Inflammatory macrophage treated with lipopolysaccharide for 4 hours (primary cell): ENCODE measurements around the gene AFDN.
A peak's percentile ranks its signal among the peaks of the same experiment; 100 is the strongest.

Source experiments
- DNase-seq: peaks from one replicate; pipeline ENCODE4 v3.0.0-alpha.2; 2020

Gene AFDN

DNA sequence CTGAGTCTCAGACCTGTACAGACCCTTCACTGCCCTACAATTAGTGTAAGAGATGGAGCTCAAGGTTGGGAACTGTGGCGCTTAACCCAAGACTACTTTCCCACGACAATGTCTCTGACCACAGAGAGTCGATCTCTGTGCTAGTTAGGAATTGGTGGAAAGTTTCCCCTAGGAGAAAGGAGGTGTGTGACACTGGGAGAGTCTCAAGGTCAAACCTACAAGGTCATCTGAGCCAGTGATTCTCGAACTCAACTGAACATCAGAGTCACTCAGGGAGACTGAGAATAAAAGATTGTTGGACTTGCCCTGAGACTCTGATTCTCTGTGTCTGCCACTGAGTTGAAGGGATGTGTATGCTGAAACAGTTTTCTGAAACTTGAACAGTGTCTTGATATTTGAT, 9.7 kb upstream of the AFDN start:
- no peak for DNase-seq

DNA sequence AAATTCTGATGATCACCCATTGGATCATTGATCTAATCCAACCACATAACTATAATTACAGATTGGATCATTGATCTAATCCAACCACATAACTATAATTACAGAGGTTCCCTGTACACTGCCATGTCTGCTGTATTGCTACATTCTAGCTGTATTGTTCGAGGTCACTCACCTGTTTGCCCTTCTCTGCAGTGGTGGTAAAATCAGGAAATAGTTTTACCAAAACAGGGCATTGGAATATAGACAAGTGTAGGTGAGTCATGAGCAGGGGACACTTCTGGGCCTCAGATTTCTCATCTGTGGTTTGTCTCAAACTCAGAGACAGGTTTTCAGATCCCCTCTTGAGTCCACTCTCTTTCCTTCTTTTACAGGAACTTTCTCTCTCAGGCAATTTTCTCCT, 9.0 kb upstream of the AFDN start:
- DNase-seq = no peak

DNA sequence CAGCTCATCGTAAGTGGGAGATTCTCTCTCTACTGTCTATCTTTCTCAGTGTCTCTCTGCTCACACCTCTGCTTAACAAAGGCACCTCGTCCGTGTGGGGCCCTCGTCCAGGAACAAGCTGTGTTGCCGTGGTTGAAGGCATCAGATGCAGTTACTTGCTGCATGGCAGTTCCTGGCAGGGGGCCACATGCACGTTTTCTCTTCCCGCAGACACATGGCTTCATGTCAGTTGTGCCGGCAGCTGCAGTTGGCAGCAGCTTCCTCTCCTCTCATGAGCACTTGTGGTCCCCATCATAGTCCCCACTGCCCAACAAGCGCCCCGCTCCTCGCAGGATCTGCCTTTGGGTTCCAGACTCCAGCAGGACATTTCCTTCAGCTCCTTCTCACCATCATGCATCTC, 7.1 kb upstream of the AFDN start:
- no peak for DNase-seq

DNA sequence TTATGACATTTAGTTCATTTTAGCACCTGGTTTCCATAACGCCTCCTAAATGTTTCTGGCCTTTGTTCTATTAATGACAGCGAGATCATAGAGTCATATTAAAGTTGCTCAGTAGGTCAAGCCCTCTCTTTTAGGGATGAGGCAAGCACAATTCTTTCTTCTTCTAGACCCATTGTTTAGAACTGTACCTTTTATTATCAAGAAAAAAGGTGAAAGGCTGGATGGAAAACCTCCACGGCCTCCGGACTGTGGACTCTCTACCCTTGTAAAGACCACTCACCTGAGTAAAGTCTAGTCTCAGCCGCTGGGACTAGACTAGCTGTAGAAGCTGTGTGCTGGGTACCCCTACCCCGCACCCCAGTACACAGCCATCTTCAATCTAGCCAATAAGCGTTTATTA, 6.0 kb upstream of the AFDN start:
- DNase-seq = no peak

DNA sequence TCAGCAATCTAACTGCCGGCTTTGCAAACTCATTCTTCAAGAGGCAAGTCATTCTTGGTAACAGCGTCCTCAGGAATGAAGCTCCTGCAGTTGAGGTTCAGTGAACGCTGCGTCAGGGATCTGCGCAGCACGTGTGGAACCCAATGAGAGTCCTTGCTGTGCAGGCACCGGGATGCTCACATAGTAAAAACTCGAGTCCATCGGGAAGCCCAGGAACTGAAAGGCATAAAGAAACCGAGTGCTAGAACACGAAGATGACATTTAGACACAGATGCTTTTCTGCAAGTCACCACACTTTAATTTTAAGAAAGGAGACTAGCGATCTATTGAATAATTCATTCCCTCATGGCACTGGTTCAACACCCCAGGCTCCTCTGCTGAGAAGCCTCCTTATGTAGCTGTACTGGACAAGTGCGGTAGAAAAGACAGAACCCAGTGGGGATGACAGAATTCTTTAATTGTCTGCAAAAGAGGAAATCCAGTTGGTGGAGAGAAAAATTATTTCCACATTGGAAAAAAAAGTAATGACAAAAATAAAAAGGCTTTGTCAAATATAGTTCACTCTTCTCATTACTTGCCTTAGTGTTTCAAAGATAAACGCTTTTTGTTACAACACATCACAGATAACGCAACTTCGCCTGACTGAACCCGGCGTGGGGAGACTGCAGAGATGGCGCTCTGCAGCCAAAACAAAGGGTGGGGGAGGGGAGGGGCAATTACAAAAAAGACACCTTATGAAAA, 1.9 kb upstream of the AFDN start:
- DNase-seq = no peak

DNA sequence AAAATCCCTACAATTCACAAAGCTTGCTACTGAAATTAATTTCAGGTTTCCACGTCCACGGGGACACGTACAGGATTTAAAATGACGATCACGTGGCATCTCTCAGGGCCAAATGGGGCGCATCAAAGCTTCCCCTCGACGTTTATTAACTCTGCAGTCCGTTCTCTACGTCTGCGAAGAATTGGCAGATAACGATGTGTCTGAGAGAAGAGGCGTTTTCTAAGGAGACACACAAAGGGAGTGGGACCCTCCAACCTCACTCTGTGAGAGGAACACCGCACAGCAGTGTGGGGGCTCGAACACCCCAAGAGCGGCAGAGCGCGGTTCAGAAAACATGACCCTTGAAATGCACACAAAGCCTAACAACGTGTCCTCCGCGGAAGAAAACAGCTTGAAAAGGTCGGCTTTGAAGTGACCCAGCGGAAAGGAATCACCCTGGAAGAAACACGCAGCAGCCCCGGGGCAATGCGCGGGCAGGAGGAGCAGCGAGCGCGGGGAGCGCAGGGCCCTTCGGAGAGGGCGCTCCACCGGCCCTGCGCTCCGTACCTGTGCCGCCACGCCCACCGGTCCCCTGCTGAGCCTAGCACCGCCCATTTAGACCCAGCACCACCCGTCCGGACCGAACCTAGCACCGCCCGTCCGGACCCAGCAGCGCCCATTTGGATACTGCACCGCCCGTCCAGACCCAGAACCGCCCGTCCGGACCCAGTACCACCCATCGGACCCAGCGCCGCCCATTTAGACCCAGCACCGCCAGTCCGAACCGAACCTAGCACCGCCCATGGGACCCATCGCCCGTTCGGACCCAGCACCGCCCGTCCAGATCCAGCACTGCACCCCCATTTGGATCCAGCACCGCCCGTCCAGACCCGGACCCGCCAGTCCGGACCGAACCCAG, 1.1 kb upstream of the AFDN start:
- no peak for DNase-seq

DNA sequence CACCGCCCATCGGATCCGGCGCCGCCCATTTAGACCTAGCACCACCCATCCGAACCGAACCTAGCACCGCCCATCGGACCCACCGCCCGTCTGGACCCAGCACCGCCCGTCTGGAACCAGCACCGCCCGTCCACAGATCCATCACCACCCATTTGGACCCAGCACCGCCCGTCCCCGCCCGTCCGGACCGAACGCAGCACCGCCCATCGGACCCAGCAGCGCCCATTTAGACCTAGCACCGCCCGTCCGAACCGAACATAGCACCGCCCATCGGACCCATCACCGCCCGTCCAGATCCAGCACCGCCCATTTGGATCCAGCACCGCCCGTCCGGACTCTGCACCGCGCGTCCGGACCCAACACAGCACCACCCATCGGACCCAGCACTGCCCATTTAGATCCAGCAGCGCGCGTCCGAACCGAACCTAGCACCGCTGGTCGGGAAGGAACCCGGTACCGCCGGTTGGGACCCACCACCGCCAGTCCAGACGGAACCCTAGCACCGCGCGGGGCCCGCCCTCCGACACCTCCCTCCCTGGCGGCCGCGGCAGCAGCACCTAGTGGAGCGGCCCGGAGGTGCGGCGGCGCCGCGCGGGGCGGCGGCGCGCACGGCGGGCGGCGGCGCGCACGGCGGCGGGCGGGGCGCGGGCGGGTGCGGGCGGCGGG, 348 bp upstream of the AFDN start:
- DNase-seq = peak; percentile 51

DNA sequence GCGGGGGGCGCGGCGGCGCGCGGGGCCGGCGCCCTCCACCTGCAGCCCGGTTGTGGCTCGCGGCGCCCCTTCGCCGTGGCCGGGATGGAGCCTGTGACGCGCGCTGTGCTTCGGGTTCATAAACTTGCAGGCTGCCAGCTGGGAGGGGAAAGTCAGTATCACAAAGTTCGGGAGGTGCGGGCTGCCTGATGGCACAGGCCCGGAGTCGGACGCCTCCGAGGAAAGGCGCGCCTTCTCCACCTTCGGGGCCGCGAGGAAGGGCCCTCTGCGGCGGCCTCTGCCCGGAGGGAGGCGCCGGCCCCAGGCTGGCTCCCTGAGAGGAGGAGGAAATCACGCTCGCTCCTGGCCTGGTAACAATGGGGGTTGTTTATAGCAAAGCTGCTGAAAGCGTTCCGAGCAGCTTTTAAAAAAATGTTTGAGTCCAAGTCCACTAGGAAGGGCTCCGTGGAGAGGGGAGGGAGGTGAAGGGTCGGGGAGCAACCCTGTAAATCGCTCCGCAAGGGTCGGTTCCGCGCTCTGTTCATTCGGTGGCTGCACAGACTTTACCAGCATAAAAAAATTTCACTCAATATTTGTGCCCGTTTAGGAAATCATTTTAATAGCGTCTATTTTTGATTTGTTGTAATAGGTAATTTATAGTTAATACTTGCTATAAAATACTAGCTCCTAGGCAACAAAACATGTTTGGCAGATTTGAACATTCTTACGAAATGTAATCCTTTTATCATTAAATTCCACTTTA, 1.0 kb downstream of the AFDN start:
- DNase-seq = peak; percentile 31

DNA sequence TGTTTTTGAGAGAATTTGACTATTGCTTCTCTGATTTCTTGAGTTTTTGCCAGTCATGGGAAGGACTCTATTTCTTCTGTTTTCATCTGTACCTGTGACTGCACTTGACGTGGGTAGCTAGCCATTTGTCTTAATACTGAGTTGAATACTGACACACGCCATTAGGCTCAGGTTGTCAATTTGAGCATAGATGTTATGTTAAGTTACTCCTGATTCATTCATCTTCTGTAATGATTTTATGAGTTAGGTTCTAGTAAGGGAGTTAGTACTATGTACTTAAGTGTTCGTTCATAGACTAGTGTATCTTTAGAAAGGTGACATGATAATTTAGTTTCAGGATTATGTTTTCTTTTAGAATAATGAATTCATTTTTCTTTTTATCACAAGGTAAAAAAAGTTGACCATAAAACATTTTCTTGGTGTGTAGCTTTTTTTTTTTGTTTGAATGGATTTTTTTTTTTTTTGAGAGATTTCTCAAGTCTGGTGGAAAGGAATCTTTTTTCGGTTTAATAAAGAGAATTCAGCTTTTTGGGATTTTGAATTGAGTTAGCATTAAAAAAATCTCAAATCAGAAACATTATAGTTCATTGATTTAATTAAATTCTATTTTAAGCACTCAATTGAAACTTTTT, 1.7 kb downstream of the AFDN start:
- DNase-seq = no peak

DNA sequence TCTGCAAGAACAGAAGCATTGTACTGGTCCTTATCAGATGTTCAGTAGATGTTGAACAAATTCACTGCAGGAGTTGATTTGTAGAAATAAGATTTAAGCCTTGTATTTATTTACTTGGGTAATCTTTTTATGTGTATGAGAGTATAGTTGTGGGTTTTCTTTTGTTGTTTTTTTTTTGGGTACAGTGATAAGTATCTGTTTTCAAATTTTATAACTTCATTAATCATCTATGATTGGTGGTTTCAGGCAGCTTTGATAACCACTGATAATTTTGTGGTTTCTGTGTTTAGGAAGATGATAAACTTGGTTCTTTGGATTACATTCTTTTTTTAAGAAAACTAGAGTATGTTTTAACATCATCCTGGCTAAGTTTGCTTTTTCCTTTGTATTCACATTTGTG, 2.8 kb downstream of the AFDN start:
- no peak for DNase-seq

DNA sequence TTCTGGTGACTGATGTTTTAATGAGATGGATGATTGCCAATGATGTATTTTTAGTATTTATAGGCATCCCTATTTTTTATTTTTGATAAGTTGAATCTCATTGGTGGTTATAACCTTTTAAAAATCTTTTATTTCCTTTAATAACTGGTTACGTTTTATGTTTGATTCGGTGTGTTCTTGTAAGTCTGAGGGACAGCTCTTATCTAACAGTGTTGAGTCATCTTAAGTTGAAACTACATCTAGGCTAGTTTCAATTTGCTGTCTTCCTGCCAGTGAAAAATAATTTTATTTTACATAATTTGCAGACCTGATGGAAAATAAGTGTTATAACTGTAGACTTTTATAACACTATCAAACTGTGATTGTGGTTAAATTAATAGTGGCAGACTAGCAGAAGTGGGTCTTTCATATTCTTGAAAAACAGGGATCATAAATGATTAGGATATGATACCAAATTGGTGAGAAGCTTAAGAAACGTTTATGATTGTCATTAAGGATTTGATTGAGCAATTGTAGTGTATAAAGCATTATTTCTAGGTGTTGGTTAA, 4.6 kb downstream of the AFDN start:
- no peak for DNase-seq

DNA sequence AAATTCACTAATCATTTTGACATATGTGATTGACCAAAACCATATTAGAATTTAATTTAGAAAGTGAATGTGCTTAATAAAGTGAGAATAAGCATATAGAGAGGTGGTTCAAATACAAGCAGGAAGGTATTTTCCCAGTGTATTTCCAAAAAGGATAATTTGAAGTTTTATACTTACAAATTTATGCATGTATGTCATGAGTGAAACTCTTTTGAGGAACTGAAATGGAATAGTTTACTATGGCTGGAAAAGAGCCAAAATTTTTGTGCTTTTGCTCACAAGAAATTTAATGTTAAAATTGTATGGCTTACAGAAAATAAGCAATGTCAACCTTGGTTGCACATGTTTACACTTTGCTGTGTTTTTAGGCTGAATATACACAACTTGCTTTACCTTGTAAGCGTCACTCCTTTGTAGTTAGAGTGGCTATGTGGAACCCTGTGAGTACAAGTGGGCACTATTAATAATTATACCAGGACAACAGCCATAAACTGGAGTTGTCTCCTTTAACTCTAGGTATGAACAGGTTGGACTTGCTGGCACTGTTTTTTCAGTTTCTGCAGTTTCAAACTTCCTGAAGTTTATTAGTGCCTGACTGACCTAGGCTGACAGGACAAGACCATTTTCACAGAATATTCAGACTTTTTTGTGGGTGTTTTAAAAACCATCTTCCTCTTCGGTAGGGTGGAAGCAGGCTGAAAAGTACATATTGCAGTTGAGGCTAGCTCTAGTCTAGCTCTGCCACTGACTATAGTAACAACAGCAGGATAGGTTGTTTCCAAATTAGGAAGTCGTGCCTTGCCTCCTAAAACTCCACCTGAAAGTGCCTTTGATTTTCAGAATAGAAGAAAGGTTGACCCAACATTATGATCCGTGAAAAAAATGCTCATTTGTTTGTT, 6.0 kb downstream of the AFDN start:
- DNase-seq = peak; percentile 60

DNA sequence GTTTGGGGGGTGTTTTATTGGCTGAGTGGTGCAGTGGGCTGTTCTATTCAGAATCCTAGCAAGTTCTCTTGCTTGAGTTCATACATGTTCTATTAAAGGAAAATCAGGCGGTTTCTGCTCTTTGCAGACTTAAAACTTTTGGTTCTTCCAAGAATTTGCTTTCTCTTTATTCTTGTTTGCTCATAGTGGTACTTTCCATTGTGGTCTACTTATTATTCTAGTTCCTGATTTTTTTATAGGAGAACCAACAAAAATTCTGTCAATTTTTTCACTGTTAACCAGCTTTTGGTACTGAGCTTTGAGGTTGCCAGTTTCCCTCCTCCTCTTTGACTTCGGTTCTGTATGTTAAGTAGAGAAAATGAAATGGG, 6.7 kb downstream of the AFDN start:
- peak; percentile 80 for DNase-seq

DNA sequence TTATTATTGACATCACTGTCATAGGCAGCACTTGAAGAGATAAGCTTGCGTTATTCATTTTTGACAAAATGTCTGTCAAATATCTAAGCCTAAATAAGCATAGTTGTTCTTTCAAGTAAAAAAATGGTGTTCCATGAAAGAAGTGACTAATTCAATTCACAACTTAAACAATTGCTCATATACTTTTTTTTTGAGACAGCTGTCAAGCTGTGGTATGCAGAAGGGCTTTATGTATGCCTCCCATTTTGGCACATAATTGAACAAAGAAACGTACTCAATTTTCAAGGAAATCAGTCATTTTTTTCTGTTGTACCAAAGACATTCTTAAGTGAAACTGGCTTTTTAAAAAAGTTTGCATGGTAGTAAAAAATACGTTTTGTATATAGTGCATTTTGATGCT, 8.5 kb downstream of the AFDN start:
- no peak for DNase-seq

DNA sequence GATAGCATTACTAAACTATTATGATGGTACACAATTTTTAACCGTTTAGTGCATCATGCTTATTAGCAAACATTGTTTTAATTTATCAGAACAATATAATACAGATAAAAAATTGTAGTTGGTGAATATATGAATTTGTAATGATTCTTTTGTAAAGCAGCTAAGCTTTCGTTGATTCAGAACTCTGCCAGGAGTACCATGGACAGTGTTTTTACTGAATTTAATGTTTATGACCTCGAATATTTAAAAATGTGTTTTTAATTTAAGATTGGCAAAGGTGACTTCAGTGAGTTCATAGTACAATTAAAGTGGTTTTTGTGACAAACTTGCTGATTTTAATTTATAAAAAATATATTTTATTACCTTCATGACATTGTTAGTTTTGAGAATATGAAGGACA, 10.0 kb downstream of the AFDN start:
- no peak for DNase-seq

DNA sequence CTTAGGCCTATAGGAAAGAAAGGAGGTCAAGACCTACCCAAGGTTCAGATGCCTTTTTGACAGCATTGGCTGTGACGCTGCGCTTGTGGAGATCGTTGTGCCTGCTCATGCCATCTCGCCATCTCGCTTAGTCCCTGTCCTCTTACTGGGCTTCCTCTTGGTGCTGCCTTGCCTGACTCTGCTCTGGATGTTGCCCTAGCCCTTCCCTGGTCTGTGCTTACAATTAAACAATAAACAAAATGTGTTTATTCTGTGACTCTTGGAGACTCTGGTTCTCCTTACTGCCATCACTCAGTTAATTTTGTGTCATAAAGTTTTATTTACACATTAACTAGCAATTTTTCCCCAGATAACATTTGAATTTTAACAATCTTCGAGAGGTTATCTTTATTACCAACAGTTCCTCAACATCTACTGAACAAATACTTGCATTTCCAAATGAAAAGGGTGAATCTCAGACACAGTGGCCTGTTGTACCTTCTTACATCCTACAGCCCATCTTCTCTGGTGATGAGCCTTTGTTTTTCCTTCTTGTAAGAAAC, 11.6 kb downstream of the AFDN start:
- no peak for DNase-seq

DNA sequence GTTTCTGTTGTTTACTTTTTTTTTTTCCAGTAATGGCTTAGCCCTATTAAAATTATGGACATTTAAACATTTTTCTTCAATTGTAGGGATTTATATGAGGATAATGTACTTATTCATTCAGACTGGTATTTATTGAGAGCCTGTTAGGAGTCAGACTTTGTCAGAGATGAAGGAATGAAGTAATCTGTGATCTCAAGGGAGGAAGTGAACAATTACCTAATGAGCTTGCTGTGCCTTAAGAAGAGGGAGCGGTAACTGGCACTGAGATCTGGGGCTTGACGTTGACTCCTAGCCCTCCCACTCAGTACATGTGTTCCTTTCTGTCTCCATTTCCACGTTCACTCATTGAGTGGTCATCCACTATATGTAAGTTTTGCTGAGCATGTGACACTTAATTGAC, 12.6 kb downstream of the AFDN start:
- DNase-seq = peak; percentile 53

DNA sequence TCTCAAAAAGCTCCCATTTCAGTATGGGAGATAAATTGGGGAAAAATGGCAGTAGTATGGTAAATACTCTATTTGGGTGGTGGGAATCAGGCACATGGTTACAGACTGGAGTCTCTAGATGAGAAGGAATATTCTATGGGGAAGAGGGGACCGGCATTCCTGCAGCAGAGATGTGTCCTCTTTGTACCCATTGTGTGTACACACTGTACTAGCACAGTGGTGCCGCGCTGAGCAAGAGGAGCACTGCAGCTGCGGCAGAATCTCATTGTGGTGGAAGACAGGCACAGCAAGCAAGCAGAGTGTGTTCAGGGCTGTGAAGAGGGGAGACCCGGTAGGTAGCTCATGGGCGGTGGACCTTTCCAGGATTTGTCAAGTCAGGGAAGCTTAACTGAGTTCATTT, 13.0 kb downstream of the AFDN start:
- DNase-seq = no peak

DNA sequence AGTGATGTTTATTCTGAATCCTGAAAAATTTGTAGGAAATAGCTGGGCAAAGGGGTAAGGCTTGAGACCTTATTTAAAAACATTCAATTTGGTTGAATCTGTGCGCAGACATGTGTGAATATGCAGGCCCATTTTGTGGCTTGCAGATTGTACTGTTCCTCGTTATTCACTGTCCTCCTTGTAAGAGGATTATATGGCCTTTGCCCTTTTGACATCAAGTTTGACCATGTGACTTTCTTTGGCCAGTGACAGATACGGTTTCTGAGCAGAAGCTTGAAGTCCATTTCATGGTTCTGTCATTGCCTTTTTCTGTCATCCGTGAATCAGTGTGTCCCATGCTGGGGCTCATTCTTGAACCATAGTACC, 13.4 kb downstream of the AFDN start:
- DNase-seq = no peak

DNA sequence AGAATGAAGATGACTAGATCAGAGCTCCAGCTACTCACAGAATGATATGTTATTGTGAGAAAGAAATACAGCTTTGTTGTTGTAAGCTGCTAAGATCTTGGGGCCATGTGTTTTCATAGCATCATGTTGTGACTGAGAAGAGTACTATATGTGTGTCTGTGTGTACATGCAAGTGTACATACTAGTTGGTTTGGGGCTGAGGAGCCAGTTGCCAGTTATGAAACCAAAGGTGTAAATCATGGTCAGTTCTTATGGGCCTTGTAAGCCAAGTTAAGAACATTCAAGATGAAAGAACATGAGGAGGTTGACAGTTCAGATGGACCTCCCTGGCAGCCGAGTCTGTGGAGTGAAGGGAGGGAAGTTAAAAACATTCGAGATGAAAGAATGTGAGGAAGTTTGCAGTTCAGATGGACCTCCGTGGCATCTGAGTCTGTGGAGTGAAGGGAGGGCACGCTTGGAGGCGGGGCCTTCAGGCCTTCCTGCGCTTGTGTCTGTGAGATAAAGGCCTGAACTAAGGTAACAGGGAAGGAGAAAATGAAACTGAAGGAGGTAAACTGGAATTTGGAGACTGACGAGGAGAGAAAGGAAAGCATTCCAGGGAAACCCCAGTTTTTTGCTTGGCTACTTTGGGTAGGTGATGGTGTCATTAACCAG, 13.9 kb downstream of the AFDN start:
- DNase-seq = no peak

DNA sequence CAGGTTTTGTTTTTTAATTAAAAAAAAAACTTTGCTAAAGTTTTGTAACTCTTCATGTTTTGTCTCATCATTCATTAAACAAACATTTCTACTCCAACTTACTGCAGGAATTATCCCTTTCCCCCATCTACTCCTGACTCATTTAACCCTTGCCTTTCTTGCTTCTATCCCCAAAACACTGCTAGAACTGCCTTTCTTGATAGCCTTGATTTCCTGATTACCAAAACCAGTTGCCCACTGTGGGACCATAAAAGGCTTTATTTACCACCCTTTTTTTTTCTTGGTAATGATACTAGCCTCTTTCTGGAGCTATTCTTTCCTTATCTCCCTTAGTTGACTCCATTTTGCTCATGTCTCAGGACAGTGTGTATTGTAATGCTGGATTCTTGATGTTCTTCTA, 15.3 kb downstream of the AFDN start:
- no peak for DNase-seq
